Measurements from ENCODE around the gene CLDN20. TPM values are rescaled to one million over a fixed set of nuclear protein-coding genes. Genes with fewer than 3 reads are reported as not detected.
A peak's percentile ranks its signal among the peaks of the same experiment; 100 is the strongest.

CLDN20 gene
- total RNA-seq, 1 donor from 2014 or later: not detected

GRCh38 chr6:155275808-155276480 lies 12.1 kb downstream of the CLDN20 start:
- no peak overlapping the region for H3K4me3 ChIP-seq
- peaks cover 28% of the 10 kb centered on the region for H3K4me1 ChIP-seq
- H3K27me3 ChIP-seq: no peaks in the 10 kb centered on the region
- TF ChIP-seq, protein P1, sequence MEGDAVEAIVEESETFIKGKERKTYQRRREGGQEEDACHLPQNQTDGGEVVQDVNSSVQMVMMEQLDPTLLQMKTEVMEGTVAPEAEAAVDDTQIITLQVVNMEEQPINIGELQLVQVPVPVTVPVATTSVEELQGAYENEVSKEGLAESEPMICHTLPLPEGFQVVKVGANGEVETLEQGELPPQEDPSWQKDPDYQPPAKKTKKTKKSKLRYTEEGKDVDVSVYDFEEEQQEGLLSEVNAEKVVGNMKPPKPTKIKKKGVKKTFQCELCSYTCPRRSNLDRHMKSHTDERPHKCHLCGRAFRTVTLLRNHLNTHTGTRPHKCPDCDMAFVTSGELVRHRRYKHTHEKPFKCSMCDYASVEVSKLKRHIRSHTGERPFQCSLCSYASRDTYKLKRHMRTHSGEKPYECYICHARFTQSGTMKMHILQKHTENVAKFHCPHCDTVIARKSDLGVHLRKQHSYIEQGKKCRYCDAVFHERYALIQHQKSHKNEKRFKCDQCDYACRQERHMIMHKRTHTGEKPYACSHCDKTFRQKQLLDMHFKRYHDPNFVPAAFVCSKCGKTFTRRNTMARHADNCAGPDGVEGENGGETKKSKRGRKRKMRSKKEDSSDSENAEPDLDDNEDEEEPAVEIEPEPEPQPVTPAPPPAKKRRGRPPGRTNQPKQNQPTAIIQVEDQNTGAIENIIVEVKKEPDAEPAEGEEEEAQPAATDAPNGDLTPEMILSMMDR (IDR thresholded peaks at IDR 0.05): no peak
- TF ChIP-seq POLR2AphosphoS5 (IDR thresholded peaks at IDR 0.05; ENCODE audit: insufficient read depth in 1 of 2, low read depth in 1 of 2) (no peak), POLR2A (IDR thresholded peaks at IDR 0.05) (no peak)
- intact Hi-C loops (cut with DNase I): no loop called here
- no peaks in the 10 kb centered on the region for H3K36me3 ChIP-seq
- H3K27ac ChIP-seq: peak overlapping the region; percentile 0
- H3K9me3 ChIP-seq: no peaks in the 10 kb centered on the region
- no peak for DNase-seq (ENCODE audit: extremely low spot score in 2 of 2)

DNA sequence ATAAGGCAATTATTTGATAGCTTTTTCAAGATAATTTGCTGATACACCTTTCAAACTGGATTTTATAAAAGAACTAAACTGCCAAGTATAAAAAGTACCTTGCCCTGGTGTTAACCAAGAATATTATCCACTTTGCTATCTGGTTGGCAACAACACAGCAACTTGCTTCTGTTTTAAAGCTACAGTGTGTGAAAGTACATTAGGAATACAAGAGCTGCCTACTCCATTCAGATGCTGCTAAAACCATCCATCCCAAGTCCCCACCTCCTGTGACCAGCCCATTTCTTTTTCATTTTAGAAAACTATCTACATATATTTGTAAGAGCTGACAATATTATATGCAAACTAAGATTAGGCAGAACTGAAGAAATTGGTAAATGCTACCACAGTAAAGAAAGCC lies 12.8 kb downstream of the CLDN20 start:
- DNase-seq (ENCODE audit: extremely low spot score in 2 of 2): no peak
- no peaks in the 10 kb centered on the region for H3K9me3 ChIP-seq
- peaks cover 27% of the 10 kb centered on the region for H3K4me1 ChIP-seq
- H3K27ac ChIP-seq: no peak overlapping the region
- H3K36me3 ChIP-seq: no peaks in the 10 kb centered on the region
- TF ChIP-seq POLR2A (IDR thresholded peaks at IDR 0.05) (no peak), POLR2AphosphoS5 (IDR thresholded peaks at IDR 0.05; ENCODE audit: insufficient read depth in 1 of 2, low read depth in 1 of 2) (no peak)
- TF ChIP-seq, protein P1 (IDR thresholded peaks at IDR 0.05): no peak
- intact Hi-C loops (cut with DNase I): no loop called here
- H3K27me3 ChIP-seq: no peaks in the 10 kb centered on the region
- no peak overlapping the region for H3K4me3 ChIP-seq

DNA sequence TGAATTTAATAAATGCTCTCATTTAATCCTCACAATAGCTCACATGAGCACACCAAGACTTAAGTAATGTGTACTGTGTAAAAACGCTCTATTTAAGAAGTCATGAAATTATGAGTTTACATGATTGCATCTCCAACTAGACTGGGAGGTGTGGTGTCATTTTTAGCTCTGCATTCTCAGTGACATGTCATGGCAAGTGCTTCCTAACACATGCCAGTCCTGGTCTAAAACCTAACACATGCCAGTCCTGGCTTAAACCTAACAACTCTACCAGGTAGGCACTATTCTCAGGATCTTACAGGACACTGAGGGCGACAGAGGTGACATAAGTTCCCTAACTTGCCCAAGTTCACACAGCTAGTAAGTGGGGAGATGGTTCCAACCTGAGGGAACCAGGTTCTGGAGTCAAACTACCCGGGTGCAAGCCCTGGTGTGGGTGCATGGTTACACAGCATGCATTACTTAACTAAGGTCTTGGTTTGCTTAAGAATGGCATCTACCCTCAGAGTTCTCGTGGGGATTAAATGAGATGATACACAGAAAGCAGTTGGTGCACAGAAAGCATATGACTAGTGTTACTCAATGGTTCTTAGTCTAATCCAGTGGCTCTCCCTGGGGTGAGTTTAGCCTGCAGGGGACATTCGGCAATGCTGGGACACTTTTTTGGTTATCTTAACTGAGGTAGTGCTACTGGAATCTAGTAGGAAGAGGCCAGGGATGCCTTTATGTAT lies 14.7 kb downstream of the CLDN20 start:
- H3K4me3 ChIP-seq: no peak overlapping the region
- peak in 1 of 2 donors; percentile 11 for TF ChIP-seq POLR2AphosphoS5 (IDR thresholded peaks at IDR 0.05; ENCODE audit: insufficient read depth in 1 of 2, low read depth in 1 of 2)
- TF ChIP-seq, protein P1 (IDR thresholded peaks at IDR 0.05): no peak
- intact Hi-C loops (cut with DNase I): no loop called here
- DNase-seq (ENCODE audit: extremely low spot score in 2 of 2): no peak
- no peaks in the 10 kb centered on the region for H3K9me3 ChIP-seq
- peaks cover 0 to 6% of the 10 kb centered on the region in 2 donors for H3K36me3 ChIP-seq
- no peaks in the 10 kb centered on the region for H3K27me3 ChIP-seq
- peaks cover 9% of the 10 kb centered on the region for H3K4me1 ChIP-seq
- no peak overlapping the region for H3K27ac ChIP-seq

- intact Hi-C loops (cut with DNase I): no loop called here
- TF ChIP-seq, protein P1 (IDR thresholded peaks at IDR 0.05): no peak
- TF ChIP-seq POLR2AphosphoS5 (IDR thresholded peaks at IDR 0.05; ENCODE audit: insufficient read depth in 1 of 2, low read depth in 1 of 2) (no peak), POLR2A (IDR thresholded peaks at IDR 0.05) (no peak)
- no peak for DNase-seq (ENCODE audit: extremely low spot score in 2 of 2)
- Histone ChIP-seq H3K4me3 (no peak overlapping the region), H3K9me3 (no peaks in the 10 kb centered on the region), H3K27me3 (no peaks in the 10 kb centered on the region), H3K4me1 (no peaks in the 10 kb centered on the region), H3K27ac (no peak overlapping the region), H3K36me3 (peaks cover 0 to 16% of the 10 kb centered on the region in 2 donors)
Measured at GRCh38 chr6:155284775-155285174, 21.0 kb downstream of the CLDN20 start.

DNA sequence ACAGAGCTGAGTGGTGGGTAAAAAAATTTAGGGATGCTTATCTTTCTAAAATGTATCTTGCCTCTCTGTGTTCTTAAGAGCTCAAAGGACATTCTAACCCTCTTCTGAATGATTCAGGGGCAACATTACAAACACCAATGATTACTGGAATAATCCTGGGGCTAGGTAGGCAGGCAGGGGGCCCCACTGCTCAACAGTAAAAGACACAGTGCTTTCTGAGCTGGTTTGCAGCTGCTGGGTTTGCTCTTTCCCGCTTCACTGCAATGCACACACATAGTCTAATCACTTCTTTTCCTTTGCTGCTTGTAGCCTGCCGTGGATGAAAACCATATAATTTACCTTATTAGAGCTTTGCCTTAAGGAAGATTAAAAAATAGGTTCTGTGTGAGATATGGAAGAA lies 23.9 kb downstream of the CLDN20 start:
- peaks cover 0 to 22% of the 10 kb centered on the region in 2 donors for H3K36me3 ChIP-seq
- no peak overlapping the region for H3K27ac ChIP-seq
- DNase-seq (ENCODE audit: extremely low spot score in 2 of 2): no peak
- TF ChIP-seq POLR2A (IDR thresholded peaks at IDR 0.05): no peak
- TF ChIP-seq, protein P1 (IDR thresholded peaks at IDR 0.05): no peak
- TF ChIP-seq POLR2AphosphoS5 (IDR thresholded peaks at IDR 0.05; ENCODE audit: insufficient read depth in 1 of 2, low read depth in 1 of 2): no peak
- no peaks in the 10 kb centered on the region for H3K27me3 ChIP-seq
- H3K4me1 ChIP-seq: no peaks in the 10 kb centered on the region
- no peaks in the 10 kb centered on the region for H3K9me3 ChIP-seq
- intact Hi-C loops (cut with DNase I): no loop called here
- H3K4me3 ChIP-seq: no peak overlapping the region
